Nephron progenitor cell (in vitro differentiated cells): ENCODE results near the gene TMEM179.

Experiments
- DNase-seq: peaks from one replicate; pipeline ENCODE4 v3.0.0; 2021
- H3K27ac Mint-ChIP-seq: 2 replicates; pipeline ENCODE4 v1.8.0; 2021; ENCODE audit warnings: mild to moderate bottlenecking, moderate library complexity, mixed read lengths
- H3K27me3 Mint-ChIP-seq: 2 replicates; pipeline ENCODE4 v1.8.0; 2021; ENCODE audit warnings: mild to moderate bottlenecking, low read depth, mixed read lengths; ENCODE audit not compliant: poor library complexity
- H3K36me3 Mint-ChIP-seq: 2 replicates; pipeline ENCODE4 v1.8.0; 2021; ENCODE audit warnings: low read depth, mixed read lengths
- H3K4me1 Mint-ChIP-seq: 2 replicates; pipeline ENCODE4 v1.8.0; 2021; ENCODE audit warnings: mixed read lengths
- H3K4me3 Mint-ChIP-seq: 2 replicates; pipeline ENCODE4 v1.8.0; 2021; ENCODE audit warnings: mild to moderate bottlenecking, moderate library complexity, mixed read lengths
- H3K9me3 Mint-ChIP-seq: 2 replicates; pipeline ENCODE4 v1.8.0; 2021; ENCODE audit warnings: mild to moderate bottlenecking, moderate library complexity, mixed read lengths
- TF ChIP-seq, protein P1 (sequence below): fragments of 200-600 bp; sonication (generic); IDR thresholded peaks from 2 replicates; pipeline ENCODE4 v1.5.0; 2021; ENCODE audit warnings: antibody characterized with exemption

The TMEM179 gene

DNA sequence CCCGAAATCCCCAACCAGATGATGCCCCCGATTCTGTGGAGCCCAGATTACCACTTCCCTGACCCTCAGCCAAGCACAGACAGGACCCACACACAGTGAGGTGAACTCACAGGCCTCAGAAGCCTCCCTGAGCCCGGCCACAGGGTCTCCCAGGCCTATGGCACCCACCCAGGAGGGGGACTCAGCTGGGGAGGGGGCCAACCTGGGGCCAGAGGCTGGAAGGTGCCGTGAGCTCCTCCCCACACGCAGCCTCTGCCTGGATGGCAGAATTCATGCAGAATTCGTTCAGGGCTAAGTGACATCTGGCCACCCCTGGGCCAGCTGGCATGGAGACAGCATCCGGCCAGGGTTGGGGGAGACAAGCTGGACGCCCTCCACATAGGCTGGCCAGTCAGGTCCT lies 11.8 kb downstream of the TMEM179 start:
- Mint-ChIP-seq H3K27me3 (peaks cover 14% of the 10 kb centered on the region), H3K4me3 (no peak overlapping the region), H3K36me3 (no peaks in the 10 kb centered on the region), H3K9me3 (no peaks in the 10 kb centered on the region), H3K27ac (no peak overlapping the region), H3K4me1 (peaks cover 23% of the 10 kb centered on the region)
- TF ChIP-seq, protein P1, sequence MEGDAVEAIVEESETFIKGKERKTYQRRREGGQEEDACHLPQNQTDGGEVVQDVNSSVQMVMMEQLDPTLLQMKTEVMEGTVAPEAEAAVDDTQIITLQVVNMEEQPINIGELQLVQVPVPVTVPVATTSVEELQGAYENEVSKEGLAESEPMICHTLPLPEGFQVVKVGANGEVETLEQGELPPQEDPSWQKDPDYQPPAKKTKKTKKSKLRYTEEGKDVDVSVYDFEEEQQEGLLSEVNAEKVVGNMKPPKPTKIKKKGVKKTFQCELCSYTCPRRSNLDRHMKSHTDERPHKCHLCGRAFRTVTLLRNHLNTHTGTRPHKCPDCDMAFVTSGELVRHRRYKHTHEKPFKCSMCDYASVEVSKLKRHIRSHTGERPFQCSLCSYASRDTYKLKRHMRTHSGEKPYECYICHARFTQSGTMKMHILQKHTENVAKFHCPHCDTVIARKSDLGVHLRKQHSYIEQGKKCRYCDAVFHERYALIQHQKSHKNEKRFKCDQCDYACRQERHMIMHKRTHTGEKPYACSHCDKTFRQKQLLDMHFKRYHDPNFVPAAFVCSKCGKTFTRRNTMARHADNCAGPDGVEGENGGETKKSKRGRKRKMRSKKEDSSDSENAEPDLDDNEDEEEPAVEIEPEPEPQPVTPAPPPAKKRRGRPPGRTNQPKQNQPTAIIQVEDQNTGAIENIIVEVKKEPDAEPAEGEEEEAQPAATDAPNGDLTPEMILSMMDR: no peak
- DNase-seq: no peak

DNA sequence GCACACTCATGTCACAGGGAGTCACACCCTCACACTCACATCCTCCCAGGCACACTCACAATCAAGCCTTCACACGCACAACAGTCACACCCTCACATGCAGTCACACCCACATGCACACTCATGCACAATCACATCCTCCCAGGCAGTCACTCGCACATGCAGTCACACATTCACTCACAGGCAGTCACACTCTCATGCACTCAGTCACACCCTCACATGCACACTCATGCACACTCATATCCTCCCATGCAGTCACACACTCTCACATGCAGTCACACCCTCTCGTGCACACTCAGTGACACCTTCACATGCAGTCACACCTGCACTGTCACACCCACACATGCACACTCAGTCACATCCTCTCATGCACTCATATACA lies 12.3 kb downstream of the TMEM179 start:
- peaks cover 27% of the 10 kb centered on the region for H3K4me1 Mint-ChIP-seq
- TF ChIP-seq, protein P1: no peak
- H3K9me3 Mint-ChIP-seq: no peaks in the 10 kb centered on the region
- no peak for DNase-seq
- no peaks in the 10 kb centered on the region for H3K36me3 Mint-ChIP-seq
- H3K27ac Mint-ChIP-seq: peak overlapping the region; percentile 53
- H3K4me3 Mint-ChIP-seq: no peak overlapping the region
- peaks cover 14% of the 10 kb centered on the region for H3K27me3 Mint-ChIP-seq

DNA sequence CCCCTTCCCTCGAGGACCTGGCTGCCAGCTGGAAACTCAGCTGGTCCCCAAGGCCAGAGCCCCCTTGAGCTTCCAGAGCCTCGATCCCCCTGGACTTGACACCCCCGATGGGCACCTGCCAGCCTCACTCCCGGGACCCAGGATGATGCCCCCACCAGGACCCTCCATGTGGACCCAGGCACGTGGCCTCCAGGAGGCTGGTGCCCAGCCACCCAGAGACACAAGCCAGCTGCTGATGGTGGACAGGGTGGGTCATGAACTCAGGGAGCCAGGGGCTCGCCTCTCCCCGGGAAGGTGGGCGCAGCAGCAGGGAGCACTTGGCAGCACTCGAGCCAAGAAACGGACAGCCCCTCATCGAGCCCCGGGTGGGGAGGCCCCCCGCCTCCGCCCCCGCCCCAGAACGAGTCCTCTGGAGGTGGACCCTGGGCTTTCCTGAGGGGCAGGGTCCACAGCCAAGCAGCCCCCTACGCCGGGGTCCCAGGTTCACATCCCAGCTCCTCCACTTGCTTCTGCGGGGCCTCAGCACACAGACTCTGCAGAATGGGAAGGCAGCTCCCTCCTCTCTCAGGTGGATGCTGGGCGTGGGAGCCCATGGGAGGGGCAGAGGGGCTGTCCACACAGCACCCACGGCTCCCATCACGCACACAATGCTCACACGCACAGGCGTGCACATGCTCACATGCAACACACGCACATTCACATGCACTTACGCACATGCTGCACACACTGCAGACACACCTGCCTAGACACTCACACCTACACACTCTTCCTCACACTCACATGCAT lies 12.9 kb downstream of the TMEM179 start:
- no peak overlapping the region for H3K27ac Mint-ChIP-seq

DNA sequence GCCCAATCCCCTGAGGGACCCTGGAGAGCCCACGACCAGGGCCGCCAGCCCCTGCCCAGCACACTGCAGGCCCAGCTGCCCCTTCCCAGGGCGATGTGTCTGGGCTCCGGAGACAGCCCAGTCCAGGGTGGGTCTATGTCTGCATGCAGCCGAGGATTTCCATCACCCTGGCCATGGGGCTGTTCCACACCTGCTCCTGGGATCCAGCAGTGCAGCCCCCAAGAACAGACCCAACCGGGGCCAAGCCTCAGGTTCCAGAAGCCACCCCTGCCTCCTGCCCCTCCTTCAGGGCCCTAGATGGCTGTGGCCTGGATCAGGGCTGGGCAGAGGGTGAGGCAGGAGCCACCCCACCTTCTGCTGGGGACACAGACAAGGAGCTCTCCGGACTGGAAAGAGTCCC lies 13.5 kb downstream of the TMEM179 start:
- no peak overlapping the region for H3K4me3 Mint-ChIP-seq
- H3K36me3 Mint-ChIP-seq: no peaks in the 10 kb centered on the region
- TF ChIP-seq, protein P1: no peak
- peaks cover 33% of the 10 kb centered on the region for H3K4me1 Mint-ChIP-seq
- peaks cover 16% of the 10 kb centered on the region for H3K27me3 Mint-ChIP-seq
- no peaks in the 10 kb centered on the region for H3K9me3 Mint-ChIP-seq
- DNase-seq: no peak
- no peak overlapping the region for H3K27ac Mint-ChIP-seq

More for the DNA sequence above, 12.9 kb downstream of the TMEM179 start:
- peaks cover 27% of the 10 kb centered on the region for H3K4me1 Mint-ChIP-seq
- no peak overlapping the region for H3K4me3 Mint-ChIP-seq
- no peaks in the 10 kb centered on the region for H3K9me3 Mint-ChIP-seq
- TF ChIP-seq, protein P1: no peak
- no peaks in the 10 kb centered on the region for H3K36me3 Mint-ChIP-seq
- no peak for DNase-seq
- H3K27me3 Mint-ChIP-seq: peaks cover 17% of the 10 kb centered on the region

DNA sequence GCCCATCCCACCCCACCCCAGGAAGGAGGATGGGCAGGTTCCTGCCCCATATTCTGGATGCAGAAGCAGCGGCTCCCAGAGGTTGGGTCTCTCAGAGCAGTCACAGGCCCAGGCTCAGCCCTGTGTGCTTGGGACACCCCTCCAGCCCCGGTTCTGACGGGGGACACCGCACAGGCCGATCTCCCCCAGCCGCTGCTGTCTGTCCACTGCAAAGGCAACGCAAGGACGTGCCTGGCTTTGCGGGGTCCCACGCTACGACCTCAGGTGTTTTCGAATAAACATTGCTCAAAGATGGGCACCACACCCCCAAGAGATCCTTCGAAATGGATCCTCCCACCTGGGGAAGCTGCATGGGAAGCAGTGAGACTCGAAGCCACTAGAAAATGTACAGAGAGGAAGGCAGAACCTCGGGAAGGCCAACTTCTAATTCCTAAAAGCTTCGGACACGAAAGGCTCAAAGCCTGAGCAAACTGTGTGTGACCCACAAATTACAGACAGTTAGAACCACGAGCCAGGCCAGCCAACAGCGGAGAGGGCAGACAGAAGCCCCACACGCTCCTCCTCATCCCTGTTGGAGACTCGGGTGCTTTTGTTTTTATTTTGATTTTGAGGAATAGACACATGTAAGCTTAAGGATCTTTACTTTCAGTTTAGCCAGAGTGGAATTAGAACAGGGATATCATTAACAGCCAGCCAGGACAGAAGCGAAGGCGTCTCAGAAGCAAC lies 14.2 kb downstream of the TMEM179 start:
- Mint-ChIP-seq H3K4me1 (peaks cover 40% of the 10 kb centered on the region), H3K9me3 (no peaks in the 10 kb centered on the region), H3K4me3 (no peak overlapping the region), H3K36me3 (no peaks in the 10 kb centered on the region), H3K27ac (no peak overlapping the region), H3K27me3 (peaks cover 16% of the 10 kb centered on the region)
- DNase-seq: no peak
- TF ChIP-seq, protein P1: no peak
